Upper lobe of left lung (tissue), 6 donors: Measurements from ENCODE around the gene GAPVD1. TPM values are rescaled to one million over a fixed set of nuclear protein-coding genes. Genes with fewer than 3 reads are reported as not detected.
A peak's percentile ranks its signal among the peaks of the same experiment; 100 is the strongest.
"Not testable (repeated sequence)": the region's sequence is repeated elsewhere in the genome, so short reads cannot be mapped to it uniquely, and the experiment has no call there.

Source experiments
- ATAC-seq, 2 donors: fragments of 200-7000 bp; cut with Tn5 transposase; one replicate each; pipeline ENCODE4 v1.9.1; 2022; ENCODE audit warnings: mild to moderate bottlenecking in 2 of 2, moderate library complexity in 2 of 2; ENCODE audit not compliant: low FRiP score in 2 of 2
- DNase-seq, 2 donors: peaks; one replicate each; pipeline ENCODE4 v3.0.0-alpha.2; 2019 to 2020
- H3K27ac ChIP-seq, 4 donors: fragments of 200-600 bp; sonication (generic); one replicate each; pipeline ENCODE4 v1.5.1; 2016 to 2019
- H3K27me3 ChIP-seq, 4 donors: fragments of 200-600 bp; sonication (generic); one replicate each; pipeline ENCODE4 v1.5.1; 2017 to 2019
- H3K36me3 ChIP-seq, 4 donors: fragments of 200-600 bp; sonication (generic); one replicate each; pipeline ENCODE4 v1.5.1; 2016 to 2019
- H3K4me1 ChIP-seq, 4 donors: fragments of 200-600 bp; sonication (generic); one replicate each; pipeline ENCODE4 v1.5.1; 2018 to 2019
- H3K4me3 ChIP-seq, 4 donors: fragments of 200-600 bp; sonication (generic); one replicate each; pipeline ENCODE4 v1.5.1; 2017 to 2019; ENCODE audit warnings: mild to moderate bottlenecking in 2 of 4, moderate library complexity in 1 of 4
- H3K9me3 ChIP-seq, 4 donors: fragments of 200-600 bp; sonication (generic); one replicate each; pipeline ENCODE4 v1.5.1; 2018 to 2019
- EP300 ChIP-seq, 4 donors: sonication (generic); formaldehyde crosslinking; IDR thresholded peaks; one replicate each; pipeline ENCODE4 v1.5.1; 2017; ENCODE audit warnings: antibody characterized with exemption in 4 of 4, control low read depth in 2 of 4
- POLR2A ChIP-seq, 4 donors: fragments of 450-650 bp; IDR thresholded peaks; one replicate each; pipeline ENCODE4 v1.5.1; 2016 to 2017; ENCODE audit warnings: antibody characterized with exemption in 4 of 4, mild to moderate bottlenecking in 2 of 4
- POLR2AphosphoS5 ChIP-seq, 2 donors: sonication (generic); formaldehyde crosslinking; IDR thresholded peaks; one replicate each; pipeline ENCODE4 v1.5.1; 2017; ENCODE audit warnings: antibody characterized with exemption in 2 of 2
- WGBS, 2 donors: methylation state at CpG; one replicate each; pipeline ENCODE4 v1.1.5; 2017 to 2018; 5-methylcytosine and 5-hydroxymethylcytosine counted together
- total RNA-seq, 6 donors: library from RNA; depleted of rRNA in 4 of 6; stranded (reverse); fragments of >200 nt in 4 of 6; gene quantifications; one replicate each; pipeline versions ENCODE4 v1.1.0 to v1.2.1, GENCODE V29; 2016 to 2021
- TF ChIP-seq, protein P1 (sequence below), 6 experiments: fragments of 450-650 bp in 4 of 6; fragments of 200-600 bp in 2 of 6; sonication (generic) in 2 of 6; IDR thresholded peaks; one replicate each; pipeline ENCODE4 v1.5.1; 2016 to 2019; ENCODE audit warnings: antibody characterized with exemption in 6 of 6
- donor health status: DM: no; HTN: no; CAD: no; lungs with moderate emphysema.
- donor health status: DM: no; HTN: yes; CAD: no; lungs with severe emphysema.

The GAPVD1 gene
- total RNA-seq, 6 donors from 2014 or later, result 56.4 to 122 (median 74.2) TPM

GRCh38 chr9:125272697-125273096, 11.1 kb downstream of the GAPVD1 start:
- DNase-seq (no peak), ATAC-seq (peak in 1 of 2 donors; percentile 49)
- H3K4me1 ChIP-seq, result peaks cover 16 to 38% (median 27%) of the 10 kb centered on the region in 4 donors
- H3K27me3 ChIP-seq, result no peaks in the 10 kb centered on the region
- no peak overlapping the region for H3K4me3 ChIP-seq
- peak overlapping the region in 3 of 4 donors; percentile 0 to 50 (median 45) for H3K27ac ChIP-seq
- no peaks in the 10 kb centered on the region for H3K9me3 ChIP-seq
- peaks cover 0 to under 1% (median 0%) of the 10 kb centered on the region in 4 donors for H3K36me3 ChIP-seq
- WGBS, 2 donors, result 19 to 20% methylated on average over 3 of the region's 3 CpGs
- no peak for TF ChIP-seq EP300 (IDR thresholded peaks at IDR 0.05)
- TF ChIP-seq, protein P1, sequence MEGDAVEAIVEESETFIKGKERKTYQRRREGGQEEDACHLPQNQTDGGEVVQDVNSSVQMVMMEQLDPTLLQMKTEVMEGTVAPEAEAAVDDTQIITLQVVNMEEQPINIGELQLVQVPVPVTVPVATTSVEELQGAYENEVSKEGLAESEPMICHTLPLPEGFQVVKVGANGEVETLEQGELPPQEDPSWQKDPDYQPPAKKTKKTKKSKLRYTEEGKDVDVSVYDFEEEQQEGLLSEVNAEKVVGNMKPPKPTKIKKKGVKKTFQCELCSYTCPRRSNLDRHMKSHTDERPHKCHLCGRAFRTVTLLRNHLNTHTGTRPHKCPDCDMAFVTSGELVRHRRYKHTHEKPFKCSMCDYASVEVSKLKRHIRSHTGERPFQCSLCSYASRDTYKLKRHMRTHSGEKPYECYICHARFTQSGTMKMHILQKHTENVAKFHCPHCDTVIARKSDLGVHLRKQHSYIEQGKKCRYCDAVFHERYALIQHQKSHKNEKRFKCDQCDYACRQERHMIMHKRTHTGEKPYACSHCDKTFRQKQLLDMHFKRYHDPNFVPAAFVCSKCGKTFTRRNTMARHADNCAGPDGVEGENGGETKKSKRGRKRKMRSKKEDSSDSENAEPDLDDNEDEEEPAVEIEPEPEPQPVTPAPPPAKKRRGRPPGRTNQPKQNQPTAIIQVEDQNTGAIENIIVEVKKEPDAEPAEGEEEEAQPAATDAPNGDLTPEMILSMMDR (IDR thresholded peaks at IDR 0.05), result no peak
- no peak for TF ChIP-seq POLR2AphosphoS5 (IDR thresholded peaks at IDR 0.05)
- no peak for TF ChIP-seq POLR2A (IDR thresholded peaks at IDR 0.05)

DNA sequence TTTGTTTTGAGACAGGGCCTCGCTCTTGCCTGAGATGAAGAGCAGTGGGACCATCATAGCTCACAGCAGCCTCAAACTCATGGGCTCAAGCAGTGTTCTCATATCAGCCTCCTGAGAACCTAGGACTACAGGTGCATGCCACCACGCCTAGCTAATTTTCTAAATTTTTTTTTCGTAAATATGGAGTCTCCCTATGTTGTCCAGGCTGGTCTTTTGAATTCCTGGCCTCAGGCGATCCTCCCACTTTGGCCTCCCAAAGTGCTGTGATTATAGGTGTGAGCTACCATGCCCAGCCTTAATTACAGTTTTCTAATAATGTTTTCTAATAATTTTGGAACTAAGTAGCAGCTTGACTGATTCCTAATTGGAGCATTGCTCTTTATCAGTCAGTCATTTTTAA, 15.1 kb downstream of the GAPVD1 start:
- Histone ChIP-seq H3K4me3 (no peak overlapping the region), H3K9me3 (no peaks in the 10 kb centered on the region), H3K36me3 (peaks cover 0 to 6% (median 0%) of the 10 kb centered on the region in 4 donors), H3K27ac (no peak overlapping the region), H3K4me1 (peaks cover 14 to 26% (median 19%) of the 10 kb centered on the region in 4 donors), H3K27me3 (no peaks in the 10 kb centered on the region)
- no peak for ATAC-seq
- TF ChIP-seq EP300 (IDR thresholded peaks at IDR 0.05), result no peak
- TF ChIP-seq, protein P1 (IDR thresholded peaks at IDR 0.05), result no peak
- no peak for TF ChIP-seq POLR2A (IDR thresholded peaks at IDR 0.05)
- no peak for TF ChIP-seq POLR2AphosphoS5 (IDR thresholded peaks at IDR 0.05)
- WGBS, 2 donors, result 94 to 99% methylated on average over 4 of the region's 4 CpGs
- no peak for DNase-seq

DNA sequence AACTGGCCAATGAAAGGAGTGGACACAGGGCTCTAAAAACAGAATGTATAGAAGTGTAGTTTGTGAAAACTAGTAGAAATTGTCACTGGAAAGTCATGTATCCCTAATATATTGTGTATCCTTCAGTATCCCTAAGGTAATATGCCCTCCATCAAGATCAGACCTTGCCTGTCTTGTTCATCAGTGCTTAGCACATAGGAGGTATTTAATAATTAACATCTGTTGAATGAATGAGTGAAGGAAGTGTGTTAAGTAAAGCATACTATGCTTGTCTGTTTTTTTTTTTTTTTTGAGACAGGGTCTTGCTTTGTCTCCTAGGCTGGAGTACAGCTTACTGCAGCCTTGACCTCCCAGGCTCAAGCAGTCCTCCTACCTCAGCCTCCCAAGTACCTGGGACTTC, 15.8 kb downstream of the GAPVD1 start:
- DNase-seq, result no peak
- H3K9me3 ChIP-seq, result no peaks in the 10 kb centered on the region
- H3K4me1 ChIP-seq, result peaks cover 11 to 21% (median 13%) of the 10 kb centered on the region in 4 donors
- no peak for ATAC-seq
- H3K36me3 ChIP-seq, result peaks cover 0 to 6% (median 0%) of the 10 kb centered on the region in 4 donors
- H3K27ac ChIP-seq, result no peak overlapping the region
- H3K4me3 ChIP-seq, result no peak overlapping the region
- no peak for TF ChIP-seq POLR2AphosphoS5 (IDR thresholded peaks at IDR 0.05)
- no peak for TF ChIP-seq POLR2A (IDR thresholded peaks at IDR 0.05)
- TF ChIP-seq EP300 (IDR thresholded peaks at IDR 0.05), result no peak
- TF ChIP-seq, protein P1 (IDR thresholded peaks at IDR 0.05), result no peak
- no peaks in the 10 kb centered on the region for H3K27me3 ChIP-seq

GRCh38 chr9:125280945-125281344, 19.3 kb downstream of the GAPVD1 start:
- Histone ChIP-seq H3K27ac (no peak overlapping the region), H3K4me1 (peaks cover 4 to 13% (median 7%) of the 10 kb centered on the region in 4 donors), H3K27me3 (no peaks in the 10 kb centered on the region), H3K9me3 (no peaks in the 10 kb centered on the region), H3K36me3 (peaks cover 0 to 6% (median 0%) of the 10 kb centered on the region in 4 donors), H3K4me3 (no peak overlapping the region)
- DNase-seq, result no peak
- TF ChIP-seq POLR2A (IDR thresholded peaks at IDR 0.05), result no peak
- TF ChIP-seq POLR2AphosphoS5 (IDR thresholded peaks at IDR 0.05), result no peak
- TF ChIP-seq, protein P1 (IDR thresholded peaks at IDR 0.05), result no peak
- no peak for TF ChIP-seq EP300 (IDR thresholded peaks at IDR 0.05)
- WGBS, 2 donors, result 63 to 75% methylated on average over 4 of the region's 4 CpGs
- no peak for ATAC-seq

GRCh38 chr9:125284855-125285254, 23.2 kb downstream of the GAPVD1 start:
- no peak for DNase-seq
- WGBS, 2 donors, result 62 to 65% methylated on average over 3 of the region's 3 CpGs
- no peaks in the 10 kb centered on the region for H3K27me3 ChIP-seq

DNA sequence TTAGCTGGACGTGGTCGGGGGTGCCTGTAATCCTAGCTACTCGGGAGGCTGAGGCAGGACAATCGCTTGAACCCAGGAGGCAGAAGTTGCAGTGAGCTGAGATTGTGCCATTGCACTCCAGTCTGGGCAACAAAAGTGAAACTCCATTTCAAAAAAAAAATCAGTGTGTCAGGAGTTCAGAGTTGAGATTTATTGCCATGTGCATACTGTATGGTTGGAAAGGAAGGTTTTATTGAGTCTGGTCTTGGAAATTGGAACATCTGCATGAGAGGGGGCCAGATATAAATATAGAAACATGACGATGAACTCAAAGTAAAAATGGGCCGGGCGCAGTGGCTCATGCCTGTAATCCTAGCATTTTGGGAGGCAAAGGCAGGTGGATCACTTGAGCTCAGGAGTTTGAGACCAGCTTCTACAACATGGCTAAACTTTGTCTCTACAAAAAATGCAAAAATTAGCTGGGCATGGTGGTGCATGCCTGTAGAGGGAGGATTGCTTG, 25.4 kb downstream of the GAPVD1 start:
- DNase-seq, H3K27me3 ChIP-seq, H3K4me3 ChIP-seq, H3K4me1 ChIP-seq, H3K27ac ChIP-seq, ATAC-seq, H3K9me3 ChIP-seq: not testable (repeated sequence)
- 92 to 95% methylated on average over 7 of the region's 7 CpGs for WGBS, 2 donors
- H3K36me3 ChIP-seq, result peaks cover 0 to 15% (median 0%) of the 10 kb centered on the region in 4 donors

More at GRCh38 chr9:125284855-125285254, 23.2 kb downstream of the GAPVD1 start:
- no peaks in the 10 kb centered on the region for H3K9me3 ChIP-seq
- peaks cover 0 to 17% (median 0%) of the 10 kb centered on the region in 4 donors for H3K36me3 ChIP-seq
- no peak for ATAC-seq
- H3K4me1 ChIP-seq, result peaks cover 7 to 10% (median 7%) of the 10 kb centered on the region in 4 donors
- peak overlapping the region in 1 of 4 donors; percentile 17 for H3K27ac ChIP-seq
- TF ChIP-seq POLR2AphosphoS5 (IDR thresholded peaks at IDR 0.05), result no peak
- TF ChIP-seq POLR2A (IDR thresholded peaks at IDR 0.05), result no peak
- TF ChIP-seq EP300 (IDR thresholded peaks at IDR 0.05), result no peak
- TF ChIP-seq, protein P1 (IDR thresholded peaks at IDR 0.05), result no peak
- H3K4me3 ChIP-seq, result no peak overlapping the region
